OCI-LY1 (cell line): ENCODE results near the gene DAP.

Source experiments
- H2AFZ ChIP-seq: fragments of 200-600 bp; sonication (generic), shearing (Covaris generic); 2 replicates; pipeline ENCODE4 v1.6.0; 2014; ENCODE audit warnings: antibody characterized with exemption, mild to moderate bottlenecking, low read length
- H3F3A ChIP-seq: fragments of 200-600 bp; sonication (generic), shearing (Covaris generic); 2 replicates; pipeline ENCODE4 v1.6.0; 2014; ENCODE audit warnings: mild to moderate bottlenecking, antibody characterized with exemption, low read length, moderate library complexity; ENCODE audit not compliant: insufficient read depth
- H3K27ac ChIP-seq: fragments of 200-600 bp; sonication (generic); 2 replicates; pipeline ENCODE4 v1.5.1; 2014; ENCODE audit warnings: low read length, mixed run types, mild to moderate bottlenecking, low read depth; ENCODE audit not compliant: poor library complexity, severe bottlenecking
- H3K27me3 ChIP-seq: fragments of 200-600 bp; sonication (generic); 2 replicates; pipeline ENCODE4 v1.6.0; 2014; ENCODE audit warnings: antibody characterized with exemption, mild to moderate bottlenecking, low read length, moderate library complexity; ENCODE audit not compliant: insufficient read depth
- H3K36me3 ChIP-seq: fragments of 200-600 bp; sonication (generic); 2 replicates; pipeline ENCODE4 v1.6.1; 2014; ENCODE audit warnings: mild to moderate bottlenecking, antibody characterized with exemption, low read length, moderate library complexity, mixed read lengths; ENCODE audit not compliant: insufficient read depth
- H3K4me1 ChIP-seq: fragments of 200-600 bp; sonication (generic); 2 replicates; pipeline ENCODE4 v1.5.1; 2014; ENCODE audit warnings: mild to moderate bottlenecking, low read length, moderate library complexity; ENCODE audit not compliant: insufficient read depth, severe bottlenecking
- H3K4me2 ChIP-seq: fragments of 200-600 bp; sonication (generic), shearing (Covaris generic); 2 replicates; pipeline ENCODE4 v1.6.1; 2014; ENCODE audit warnings: low read length
- H3K4me3 ChIP-seq: fragments of 200-600 bp; sonication (generic); 2 replicates; pipeline ENCODE4 v1.5.1; 2014; ENCODE audit warnings: low read length, low read depth, mild to moderate bottlenecking, mixed read lengths; ENCODE audit not compliant: poor library complexity, severe bottlenecking
- H3K79me2 ChIP-seq: fragments of 200-600 bp; shearing (Covaris generic); 2 replicates; pipeline ENCODE4 v1.6.1; 2016; ENCODE audit warnings: mixed run types, low read length, mixed read lengths; ENCODE audit not compliant: insufficient read depth
- H3K9ac ChIP-seq: fragments of 200-600 bp; sonication (generic), shearing (Covaris generic); 2 replicates; pipeline ENCODE4 v1.6.1; 2014; ENCODE audit warnings: mild to moderate bottlenecking, low read length, mixed read lengths
- H3K9me2 ChIP-seq: fragments of 200-600 bp; sonication (generic), shearing (Covaris generic); 2 replicates; pipeline ENCODE4 v1.6.1; 2014; ENCODE audit warnings: low read depth, mild to moderate bottlenecking, low read length, mixed read lengths
- H3K9me3 ChIP-seq: fragments of 200-600 bp; shearing (Covaris generic); 2 replicates; pipeline ENCODE4 v1.6.1; 2014; ENCODE audit warnings: low read length, mixed read lengths
- H4K20me1 ChIP-seq: fragments of 200-600 bp; sonication (generic), shearing (Covaris generic); 2 replicates; pipeline ENCODE4 v1.6.0; 2016; ENCODE audit warnings: mild to moderate bottlenecking, low read length; ENCODE audit not compliant: insufficient read depth
- CTCF ChIP-seq: fragments of 200-600 bp; sonication (generic), shearing (Covaris generic); IDR thresholded peaks from 2 replicates; pipeline ENCODE4 v1.5.1; 2017; ENCODE audit warnings: mild to moderate bottlenecking, antibody characterized with exemption, low read length, moderate library complexity, mixed read lengths
- EZH2 ChIP-seq: fragments of 200-600 bp; sonication (generic), shearing (Covaris generic); IDR thresholded peaks from 2 replicates; pipeline ENCODE4 v1.8.0; 2017; ENCODE audit warnings: borderline replicate concordance, mixed run types, mild to moderate bottlenecking, antibody characterized with exemption, low read length, moderate library complexity, mixed read lengths

DAP gene

GRCh38 chr5:10689391-10690081 is 71.5 kb downstream of the DAP start:
- H3K27ac ChIP-seq: no peak overlapping the region
- H3K4me2 ChIP-seq: no peak overlapping the region
- no peak overlapping the region for H3K9ac ChIP-seq
- no peaks in the 10 kb centered on the region for H4K20me1 ChIP-seq
- H3K27me3 ChIP-seq: no peaks in the 10 kb centered on the region
- peaks cover 5% of the 10 kb centered on the region; the same call in 1 of the 2 replicates for H3K36me3 ChIP-seq
- no peaks in the 10 kb centered on the region for H3K9me3 ChIP-seq
- H3F3A ChIP-seq: no peaks in the 10 kb centered on the region
- H3K79me2 ChIP-seq: no peaks in the 10 kb centered on the region
- TF ChIP-seq CTCF (peak; percentile 62), EZH2 (no peak)
- H2AFZ ChIP-seq: no peak overlapping the region
- H3K9me2 ChIP-seq: no peaks in the 10 kb centered on the region
- H3K4me3 ChIP-seq: no peak overlapping the region
- no peaks in the 10 kb centered on the region for H3K4me1 ChIP-seq

GRCh38 chr5:10688651-10689171 is 72.3 kb downstream of the DAP start:
- Histone ChIP-seq H3K9me2 (no peaks in the 10 kb centered on the region), H3K9me3 (no peaks in the 10 kb centered on the region), H3K27ac (no peak overlapping the region), H3F3A (no peaks in the 10 kb centered on the region), H3K4me1 (no peaks in the 10 kb centered on the region), H4K20me1 (no peaks in the 10 kb centered on the region), H3K79me2 (no peaks in the 10 kb centered on the region), H3K27me3 (no peaks in the 10 kb centered on the region), H3K36me3 (peaks cover 7% of the 10 kb centered on the region; the same call in 1 of the 2 replicates), H3K9ac (no peak overlapping the region), H3K4me3 (no peak overlapping the region), H2AFZ (no peak overlapping the region), H3K4me2 (no peak overlapping the region)
- TF ChIP-seq CTCF (no peak), EZH2 (no peak)

- Histone ChIP-seq H3K27me3 (no peaks in the 10 kb centered on the region), H3K79me2 (no peaks in the 10 kb centered on the region), H3K9me3 (no peaks in the 10 kb centered on the region), H3K4me1 (no peaks in the 10 kb centered on the region), H3F3A (no peaks in the 10 kb centered on the region), H4K20me1 (no peaks in the 10 kb centered on the region), H3K9ac (no peak overlapping the region), H2AFZ (no peak overlapping the region), H3K9me2 (no peaks in the 10 kb centered on the region), H3K4me2 (no peak overlapping the region), H3K27ac (no peak overlapping the region), H3K4me3 (no peak overlapping the region), H3K36me3 (peaks cover 17% of the 10 kb centered on the region; the same call in 1 of the 2 replicates)
- TF ChIP-seq EZH2 (no peak), CTCF (no peak)
These were observed 74.1 kb downstream of the DAP start for GRCh38 chr5:10686890-10687289.
